Activated CD8-positive, alpha-beta memory T cell treated with anti-CD3 and anti-CD28 coated beads, Interleukin-2, amount 50 U/mL, for 4 hours (primary cell): ENCODE measurements around the gene C17orf107.

Source experiments
- DNase-seq: peaks from one replicate; pipeline ENCODE4 v3.0.0-alpha.2; 2020

The C17orf107 gene

DNA sequence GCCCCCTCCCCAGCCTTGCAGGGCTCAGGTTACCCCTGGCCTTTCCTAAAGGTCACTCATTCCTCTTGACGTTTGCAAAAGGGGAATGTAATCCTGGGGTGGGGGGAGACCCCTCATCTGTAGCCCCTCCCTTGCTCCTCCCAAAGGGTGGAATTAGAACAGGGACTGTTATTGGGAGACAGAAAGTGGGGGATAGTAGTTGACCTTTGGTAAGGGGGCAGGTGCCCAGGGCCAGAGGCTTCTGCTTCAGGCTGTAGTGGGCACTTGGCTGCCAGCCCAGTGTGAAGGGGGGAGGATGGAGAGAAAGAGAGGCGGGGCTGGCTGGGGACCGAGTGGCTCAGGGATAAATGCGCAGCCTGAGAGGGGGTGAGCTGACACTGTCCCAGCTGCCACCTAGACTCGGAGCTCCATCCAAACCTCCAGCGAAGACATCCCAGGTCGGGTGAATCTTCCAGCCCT lies 51.4 kb downstream of the C17orf107 start, which contains the start of gene ENO3:
Gene ENO3 (plus strand): TSS at position 374 of the 459 bp plus-strand sequence. CDS start 711 bp downstream, outside the sequence.
- no peak for DNase-seq

DNA sequence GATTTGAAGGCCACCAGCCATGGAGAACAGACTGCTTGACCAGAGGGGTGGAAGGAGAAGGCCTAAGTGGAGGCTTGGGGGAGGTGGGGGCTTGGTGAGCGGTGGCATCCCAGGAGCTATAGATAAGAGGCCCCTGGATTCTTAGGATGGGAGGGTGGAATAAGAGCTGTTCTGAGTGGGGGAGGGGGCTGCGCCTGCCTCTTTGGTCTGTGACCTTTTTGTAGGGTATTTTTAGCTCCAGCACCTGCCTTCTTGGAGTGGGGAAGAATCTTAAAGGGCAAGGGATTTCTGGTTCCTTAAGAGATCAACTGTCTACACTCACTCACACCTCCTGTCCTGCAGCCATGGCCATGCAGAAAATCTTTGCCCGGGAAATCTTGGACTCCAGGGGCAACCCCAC lies 52.1 kb downstream of the C17orf107 start:
- no peak for DNase-seq
